HepG2 (cell line): ENCODE measurements around the gene ZNF578. TPM values are rescaled to one million over a fixed set of nuclear protein-coding genes. Genes with fewer than 3 reads are reported as not detected.

Experiments
- AHR ChIP-seq: IDR thresholded peaks from 2 replicates; pipeline ENCODE4 v1.6.1; 2018; ENCODE audit warnings: missing genetic modification reagents, missing compliant biosample characterization
- ARNT2 ChIP-seq: sonication (generic); formaldehyde crosslinking; IDR thresholded peaks from 2 replicates; pipeline ENCODE4 v1.8.0; 2022; ENCODE audit warnings: mild to moderate bottlenecking, low read depth, missing genetic modification reagents, moderate library complexity
- CREB3 ChIP-seq: sonication (generic); formaldehyde crosslinking; IDR thresholded peaks from 2 replicates; pipeline ENCODE4 v1.5.0; 2020; ENCODE audit warnings: missing genetic modification reagents
- DPF2 ChIP-seq: sonication (generic); formaldehyde crosslinking; IDR thresholded peaks from 2 replicates; pipeline ENCODE4 v1.4.0; 2020; ENCODE audit warnings: mild to moderate bottlenecking, low read depth, missing genetic modification reagents, borderline replicate concordance
- HBP1 ChIP-seq: IDR thresholded peaks from 2 replicates; pipeline ENCODE4 v1.6.1; 2016; ENCODE audit warnings: low read depth, control low read depth
- HDAC1 ChIP-seq: sonication (generic); formaldehyde crosslinking; IDR thresholded peaks from 2 replicates; pipeline ENCODE4 v1.5.1; 2020; ENCODE audit warnings: mild to moderate bottlenecking, missing genetic modification reagents
- HOXD1 ChIP-seq: sonication (generic); formaldehyde crosslinking; IDR thresholded peaks from 2 replicates; pipeline ENCODE4 v1.5.0; 2020; ENCODE audit warnings: missing genetic modification reagents
- JDP2 ChIP-seq: sonication (generic); formaldehyde crosslinking; IDR thresholded peaks from 2 replicates; pipeline ENCODE4 v1.8.1; 2022; ENCODE audit warnings: missing genetic modification reagents, borderline replicate concordance
- LCORL ChIP-seq, 2 experiments: fragments of 450-650 bp in 1 of 2; sonication (generic) in 1 of 2; formaldehyde crosslinking in 1 of 2; IDR thresholded peaks; 2 replicates each; pipeline versions ENCODE4 v1.5.0 to v1.6.1; 2017 to 2020; ENCODE audit warnings: antibody characterized with exemption in 1 of 2, missing genetic modification reagents in 1 of 2
- MED1 ChIP-seq: sonication (generic); formaldehyde crosslinking; IDR thresholded peaks from 2 replicates; pipeline ENCODE4 v1.4.0; 2020; ENCODE audit warnings: missing genetic modification reagents
- NFATC3 ChIP-seq: sonication (generic); formaldehyde crosslinking; IDR thresholded peaks from 2 replicates; pipeline ENCODE4 v1.5.1; 2020; ENCODE audit warnings: mild to moderate bottlenecking, missing genetic modification reagents
- NRL ChIP-seq: sonication (generic); formaldehyde crosslinking; IDR thresholded peaks from 2 replicates; pipeline ENCODE4 v1.5.0; 2020; ENCODE audit warnings: missing genetic modification reagents, mild to moderate bottlenecking, moderate library complexity, borderline replicate concordance
- RELA ChIP-seq: sonication (generic); formaldehyde crosslinking; IDR thresholded peaks from 2 replicates; pipeline ENCODE4 v1.4.0; 2020; ENCODE audit warnings: missing genetic modification reagents
- SAP130 ChIP-seq: IDR thresholded peaks from 2 replicates; pipeline ENCODE4 v1.6.1; 2016; ENCODE audit warnings: low read depth
- ZGPAT ChIP-seq: IDR thresholded peaks from 2 replicates; pipeline ENCODE4 v1.6.1; 2016; ENCODE audit warnings: mild to moderate bottlenecking
- ZNF224 ChIP-seq: sonication (generic); formaldehyde crosslinking; IDR thresholded peaks from 2 replicates; pipeline ENCODE4 v1.5.0; 2020; ENCODE audit warnings: mild to moderate bottlenecking, missing genetic modification reagents
- ZNF407 ChIP-seq: sonication (generic); formaldehyde crosslinking; IDR thresholded peaks from one replicate; pipeline ENCODE4 v1.5.1; 2020; ENCODE audit warnings: mild to moderate bottlenecking, missing genetic modification reagents; ENCODE audit errors: not compliant biosample characterization
- polyA plus RNA-seq, 8 experiments: library from polyadenylated mRNA; depleted of rRNA in 3 of 8; stranded (reverse) in 7 of 8; unstranded in 1 of 8; fragments of >200 nt; fragmentation: Illumina TruSeq in 4 of 8; extraction: Trizol in 4 of 8; gene quantifications; 2 replicates each; pipeline versions ENCODE4 v1.2.1 to v1.2.3, GENCODE V29; 2011 to 2016; ENCODE audit warnings: low read depth in 4 of 8, missing spikeins in 1 of 8, mixed read lengths in 1 of 8; ENCODE audit not compliant: insufficient read depth in 1 of 8
- total RNA-seq, 5 experiments: library from RNA; depleted of rRNA; stranded (reverse); fragments of >200 nt; fragmentation: Illumina TruSeq; extraction: Trizol; gene quantifications; 2 replicates each; pipeline ENCODE4 v1.2.3, GENCODE V29; 2016; ENCODE audit warnings: low read depth in 1 of 5

Gene ZNF578
- total and polyA plus RNA-seq, 2 of the 13 experiments (the other 11 are each of a cell fraction or from before 2014, with no cell fraction given), result not detected

- TF ChIP-seq HBP1 (CRISPR knock-in tag), result 0 out of 2 replicates have a peak, but pooled peaks have one; percentile 27
- no peak for TF ChIP-seq DPF2 (CRISPR knock-in tag)
- TF ChIP-seq ZGPAT (CRISPR knock-in tag), result peak; percentile 52; the same call in 1 of the 2 replicates
- TF ChIP-seq ZNF224 (CRISPR knock-in tag), result no peak
- TF ChIP-seq NFATC3, result no peak
- TF ChIP-seq ARNT2 (CRISPR knock-in tag), result no peak
- no peak for TF ChIP-seq NRL (CRISPR knock-in tag)
- peak; percentile 85 for TF ChIP-seq SAP130 (CRISPR knock-in tag)
- no peak for TF ChIP-seq HOXD1 (CRISPR knock-in tag)
- no peak for TF ChIP-seq JDP2
- TF ChIP-seq HDAC1 (CRISPR knock-in tag), result peak; percentile 56; the same call in 1 of the 2 replicates
- no peak for TF ChIP-seq LCORL (IDR thresholded peaks at IDR 0.05)
- no peak for TF ChIP-seq LCORL (CRISPR knock-in tag; IDR thresholded peaks at IDR 0.05)
- no peak for TF ChIP-seq CREB3 (CRISPR knock-in tag)
- TF ChIP-seq RELA (CRISPR knock-in tag), result no peak
- TF ChIP-seq ZNF407, result no peak
- no peak for TF ChIP-seq AHR (CRISPR knock-in tag)
- TF ChIP-seq MED1, result peak; percentile 41; the same call in 1 of the 2 replicates
Observed at GRCh38 chr19:52527134-52527955, 74.0 kb downstream of the ZNF578 start, which contains the start of gene ZNF808 (continued).
